Left ventricle myocardium inferior (tissue), 1 donor: ENCODE data around the gene PRIMPOL. TPM values are rescaled to one million over a fixed set of nuclear protein-coding genes. Genes with fewer than 3 reads are reported as not detected.
"Not testable (repeated sequence)": the region's sequence is repeated elsewhere in the genome, so short reads cannot be mapped to it uniquely, and the experiment has no call there.

Source experiments
- DNase-seq: peaks from one replicate; pipeline ENCODE4 v3.0.0-alpha.2; 2020
- H3K27ac ChIP-seq: fragments of 200-600 bp; replicated peaks from 2 replicates; pipeline ENCODE4 v1.8.0; 2021
- H3K27me3 ChIP-seq: fragments of 200-600 bp; 2 replicates; pipeline ENCODE4 v1.8.0; 2021; ENCODE audit warnings: low read depth
- H3K36me3 ChIP-seq: fragments of 200-600 bp; 2 replicates; pipeline ENCODE4 v1.8.0; 2021
- H3K4me1 ChIP-seq: fragments of 200-600 bp; 2 replicates; pipeline ENCODE4 v1.8.0; 2021
- H3K4me3 ChIP-seq: fragments of 200-600 bp; 2 replicates; pipeline ENCODE4 v1.8.0; 2021; ENCODE audit warnings: mild to moderate bottlenecking, moderate library complexity
- H3K9me3 ChIP-seq: fragments of 200-600 bp; replicated peaks from 2 replicates; pipeline ENCODE4 v1.8.0; 2021
- intact Hi-C: fragments of 100-400 bp; cut with micrococcal nuclease; formaldehyde crosslinking; loops from one replicate; pipeline ENCODE4 v1.11.0; 2022
- total RNA-seq: library from RNA; stranded (reverse); fragmentation: NEBNext Ultra II Directional; extraction: Animal tissue kit (Norgen Biotek cat#: 25700); gene quantifications from one replicate; pipeline ENCODE4 v1.2.1, GENCODE V29; 2021
- TF ChIP-seq, protein P1 (sequence below): fragments of 200-600 bp; IDR thresholded peaks from 2 replicates; pipeline ENCODE4 v1.8.0; 2021; ENCODE audit warnings: antibody characterized with exemption, mild to moderate bottlenecking, borderline replicate concordance
- donor health status: DM: no; HTN: yes; CAD: no; lungs with severe emphysema.

Gene PRIMPOL
- total RNA-seq, 1 donor from 2014 or later, result 10.6 TPM

DNA sequence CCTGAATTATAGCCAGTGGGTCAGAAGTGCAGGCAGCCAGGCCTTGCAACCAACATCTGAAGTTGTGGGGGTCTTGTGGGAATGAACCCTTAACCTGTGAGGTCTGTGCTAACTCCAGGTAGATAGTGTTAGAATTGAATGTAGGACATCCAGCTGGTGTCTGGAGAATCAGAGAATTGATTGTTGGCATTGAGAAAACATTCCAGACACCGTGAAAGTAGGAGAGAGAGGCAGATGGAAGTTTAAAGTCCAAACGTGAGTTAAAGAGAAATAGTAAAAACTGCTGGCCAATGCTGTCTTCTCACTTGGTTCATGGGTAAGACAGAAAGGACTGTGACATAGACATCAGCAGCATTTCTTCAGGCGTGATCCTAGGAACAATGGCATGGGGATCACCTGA, 28.0 kb upstream of the PRIMPOL start:
- no peaks in the 10 kb centered on the region for H3K27me3 ChIP-seq
- peaks cover 10% of the 10 kb centered on the region for H3K36me3 ChIP-seq
- H3K4me1 ChIP-seq, result no peaks in the 10 kb centered on the region
- no peak overlapping the region for H3K4me3 ChIP-seq
- intact Hi-C loops, result no loop called here
- no peak for DNase-seq
- no peaks in the 10 kb centered on the region for H3K9me3 ChIP-seq
- no peak overlapping the region for H3K27ac ChIP-seq
- TF ChIP-seq, protein P1, sequence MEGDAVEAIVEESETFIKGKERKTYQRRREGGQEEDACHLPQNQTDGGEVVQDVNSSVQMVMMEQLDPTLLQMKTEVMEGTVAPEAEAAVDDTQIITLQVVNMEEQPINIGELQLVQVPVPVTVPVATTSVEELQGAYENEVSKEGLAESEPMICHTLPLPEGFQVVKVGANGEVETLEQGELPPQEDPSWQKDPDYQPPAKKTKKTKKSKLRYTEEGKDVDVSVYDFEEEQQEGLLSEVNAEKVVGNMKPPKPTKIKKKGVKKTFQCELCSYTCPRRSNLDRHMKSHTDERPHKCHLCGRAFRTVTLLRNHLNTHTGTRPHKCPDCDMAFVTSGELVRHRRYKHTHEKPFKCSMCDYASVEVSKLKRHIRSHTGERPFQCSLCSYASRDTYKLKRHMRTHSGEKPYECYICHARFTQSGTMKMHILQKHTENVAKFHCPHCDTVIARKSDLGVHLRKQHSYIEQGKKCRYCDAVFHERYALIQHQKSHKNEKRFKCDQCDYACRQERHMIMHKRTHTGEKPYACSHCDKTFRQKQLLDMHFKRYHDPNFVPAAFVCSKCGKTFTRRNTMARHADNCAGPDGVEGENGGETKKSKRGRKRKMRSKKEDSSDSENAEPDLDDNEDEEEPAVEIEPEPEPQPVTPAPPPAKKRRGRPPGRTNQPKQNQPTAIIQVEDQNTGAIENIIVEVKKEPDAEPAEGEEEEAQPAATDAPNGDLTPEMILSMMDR, result no peak

DNA sequence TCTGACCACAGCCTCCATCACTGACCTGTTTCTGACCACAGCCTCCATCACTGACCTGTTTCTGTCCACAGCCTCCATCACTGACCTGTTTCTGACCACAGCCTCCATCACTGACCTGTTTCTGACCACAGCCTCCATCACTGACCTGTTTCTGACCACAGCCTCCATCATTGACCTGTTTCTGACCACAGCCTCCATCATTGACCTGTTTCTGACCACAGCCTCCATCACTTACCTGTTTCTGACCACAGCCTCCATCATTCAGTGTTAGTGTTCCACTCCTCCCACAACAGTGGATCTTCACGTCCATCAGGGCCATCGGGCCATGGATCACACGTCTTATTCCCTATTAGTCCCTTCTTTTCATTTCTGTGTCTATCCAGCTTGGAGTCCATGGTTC, 25.0 kb upstream of the PRIMPOL start:
- intact Hi-C loops, H3K4me3 ChIP-seq, H3K27me3 ChIP-seq, H3K4me1 ChIP-seq, H3K27ac ChIP-seq, DNase-seq, H3K9me3 ChIP-seq: not testable (repeated sequence)
- peaks cover 38% of the 10 kb centered on the region for H3K36me3 ChIP-seq

DNA sequence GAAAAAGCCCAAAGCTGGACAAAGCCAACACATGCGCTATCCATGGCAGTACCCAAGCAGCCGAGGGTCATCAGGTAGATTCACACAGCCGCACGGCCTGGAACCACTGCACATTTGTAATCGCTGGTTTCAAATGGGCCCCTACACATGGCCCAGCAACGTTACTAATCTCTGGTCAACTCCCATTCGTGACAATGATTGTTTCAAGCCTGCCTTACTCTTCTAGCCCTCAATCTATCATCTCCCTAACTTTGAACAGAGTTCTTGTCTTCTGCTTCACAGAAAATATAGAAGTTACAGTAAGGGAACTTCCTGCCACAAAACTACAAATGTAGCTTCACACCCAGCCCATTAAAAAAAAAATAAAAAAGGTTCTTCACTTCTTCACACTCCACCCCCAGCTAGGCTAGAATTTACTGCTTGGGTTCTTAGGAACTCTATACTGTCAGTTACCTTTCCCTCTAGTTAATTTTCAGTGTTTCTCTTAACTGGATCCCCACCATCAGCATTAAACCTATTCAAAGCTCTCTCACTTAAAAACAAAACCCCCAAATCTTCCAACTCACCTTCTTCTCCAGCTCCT, 24.5 kb upstream of the PRIMPOL start:
- Histone ChIP-seq H3K36me3 (peaks cover 43% of the 10 kb centered on the region), H3K27me3 (no peaks in the 10 kb centered on the region), H3K9me3 (no peaks in the 10 kb centered on the region), H3K4me1 (no peaks in the 10 kb centered on the region), H3K27ac (no peak overlapping the region), H3K4me3 (no peak overlapping the region)
- intact Hi-C loops, result no loop called here
- no peak for DNase-seq
- TF ChIP-seq, protein P1, result no peak

DNA sequence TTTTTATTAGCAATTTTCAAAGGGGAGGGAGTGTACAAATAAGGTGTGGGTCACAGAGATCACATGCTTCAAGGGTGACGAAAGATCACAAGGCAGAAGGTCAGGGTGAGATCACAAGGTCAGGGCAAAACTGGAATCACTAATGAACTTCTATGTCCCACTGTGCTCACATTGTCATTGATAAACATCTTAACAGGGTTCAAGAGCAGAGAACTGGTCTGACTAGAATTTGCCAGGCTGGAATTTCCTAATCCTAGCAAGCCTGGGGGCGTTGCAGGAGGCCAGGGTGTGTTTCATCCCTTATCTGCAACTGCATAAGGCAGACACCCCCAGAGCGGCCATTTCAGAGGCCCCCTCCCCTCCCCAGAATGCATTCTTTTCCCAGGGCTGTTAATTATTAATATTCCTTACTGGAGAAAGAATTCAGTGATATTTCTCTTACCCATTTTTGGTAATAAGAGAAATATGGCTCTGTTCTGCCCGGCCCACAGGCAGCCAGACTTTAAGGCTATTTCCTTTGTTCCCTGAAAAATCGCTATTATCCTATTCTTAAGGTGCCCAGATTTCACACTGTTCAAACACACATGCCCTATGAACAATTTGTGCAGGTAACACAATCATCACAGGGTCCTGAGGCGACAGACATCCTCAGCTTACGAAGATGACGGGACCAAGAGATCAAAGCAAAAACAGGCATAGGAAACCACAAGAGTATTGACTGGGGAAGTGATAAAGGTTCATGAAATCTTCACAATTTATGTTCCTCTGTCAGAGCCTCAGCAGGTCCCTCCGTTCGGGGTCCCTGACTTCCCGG, 23.5 kb upstream of the PRIMPOL start:
- DNase-seq, H3K27ac ChIP-seq, H3K9me3 ChIP-seq, H3K4me1 ChIP-seq, H3K4me3 ChIP-seq, H3K27me3 ChIP-seq, intact Hi-C loops: not testable (repeated sequence)
- H3K36me3 ChIP-seq, result peaks cover 53% of the 10 kb centered on the region

DNA sequence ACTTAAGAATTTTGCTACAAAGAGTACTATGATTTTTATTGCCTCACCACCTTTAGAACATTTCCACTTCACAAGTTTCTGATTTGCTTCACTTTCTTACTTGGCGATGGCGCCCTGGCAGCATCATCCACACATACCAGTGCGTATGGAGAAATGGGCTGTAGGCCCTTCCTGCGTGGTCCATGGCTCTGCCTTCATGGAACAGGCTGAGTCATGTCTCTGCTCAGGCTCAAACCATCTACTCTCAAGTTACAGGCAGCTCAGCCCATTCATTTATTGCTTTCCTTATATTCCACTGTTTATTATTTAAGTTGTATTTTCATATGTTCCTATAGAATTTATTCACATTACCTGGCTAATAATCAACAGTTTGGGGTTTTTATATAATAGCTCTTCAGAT, 21.4 kb upstream of the PRIMPOL start:
- Histone ChIP-seq H3K27ac (no peak overlapping the region), H3K4me3 (no peak overlapping the region), H3K27me3 (no peaks in the 10 kb centered on the region), H3K9me3 (no peaks in the 10 kb centered on the region), H3K36me3 (peaks cover 71% of the 10 kb centered on the region), H3K4me1 (no peaks in the 10 kb centered on the region)
- TF ChIP-seq, protein P1, result no peak
- intact Hi-C loops, result no loop called here
- no peak for DNase-seq

DNA sequence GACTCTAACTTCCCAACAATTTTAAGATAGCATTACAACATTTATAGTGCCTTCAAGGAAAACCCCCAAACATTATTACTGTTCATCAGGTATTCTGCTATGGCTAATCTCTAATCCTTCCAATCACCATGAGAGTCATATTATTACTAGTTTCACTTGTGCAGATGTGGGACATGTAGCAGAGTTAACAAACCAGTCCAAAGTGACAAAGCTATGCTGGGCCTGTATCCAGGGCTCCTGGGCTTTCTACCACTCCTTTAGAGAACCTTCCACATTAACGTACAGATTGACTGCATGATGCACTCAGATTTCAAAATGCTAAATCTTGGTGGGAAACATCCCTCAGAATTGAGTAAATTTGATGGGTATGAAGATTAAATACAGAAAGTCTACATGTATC, 16.7 kb upstream of the PRIMPOL start:
- DNase-seq, result no peak
- Histone ChIP-seq H3K4me3 (no peak overlapping the region), H3K27me3 (no peaks in the 10 kb centered on the region), H3K36me3 (peaks cover 95% of the 10 kb centered on the region), H3K9me3 (no peaks in the 10 kb centered on the region), H3K4me1 (peaks cover 6% of the 10 kb centered on the region), H3K27ac (no peak overlapping the region)
- intact Hi-C loops, result no loop called here
- TF ChIP-seq, protein P1, result no peak
